ENCODE data around the gene TMEM86B.

- TF ChIP-seq CTCF (conservative IDR thresholded peaks at IDR 0.05; ENCODE audit: low read depth in 2 of 2) (no peak), EZH2 (IDR thresholded peaks at IDR 0.05; ENCODE audit: low read depth, unreplicated experiment) (no peak), ETS1 (IDR thresholded peaks at IDR 0.05) (no peak)
Measured at GRCh38 chr19:55223291-55224037, 5.1 kb downstream of the TMEM86B start.

All from GM23338 (cell line).